ENCODE data around the gene COL18A1.

COL18A1 gene

GRCh38 chr21:45457161-45457831 lies 52.3 kb downstream of the COL18A1 start:
- no peak for DNase-seq

GRCh38 chr21:45457832-45458172 lies 52.8 kb downstream of the COL18A1 start:
- DNase-seq: no peak

GRCh38 chr21:45458281-45459170 lies 53.6 kb downstream of the COL18A1 start:
- no peak for DNase-seq

GRCh38 chr21:45459171-45460010 lies 54.4 kb downstream of the COL18A1 start:
- DNase-seq: no peak

GRCh38 chr21:45460011-45460565 lies 55.1 kb downstream of the COL18A1 start:
- no peak for DNase-seq

GRCh38 chr21:45460611-45461368 lies 55.8 kb downstream of the COL18A1 start:
- DNase-seq: no peak

- no peak for DNase-seq
Observed at GRCh38 chr21:45461369-45461750, 56.4 kb downstream of the COL18A1 start.

GRCh38 chr21:45461806-45462341 lies 56.9 kb downstream of the COL18A1 start:
- DNase-seq: no peak

GRCh38 chr21:45463871-45464270 lies 58.9 kb downstream of the COL18A1 start:
- DNase-seq: no peak

- DNase-seq: no peak
Observed at GRCh38 chr21:45464309-45464708, 59.3 kb downstream of the COL18A1 start.

- DNase-seq: no peak
Observed at GRCh38 chr21:45465105-45465504, 60.1 kb downstream of the COL18A1 start.

- DNase-seq: no peak
Observed at GRCh38 chr21:45465611-45466329, 60.8 kb downstream of the COL18A1 start.

- no peak for DNase-seq
Observed at GRCh38 chr21:45466330-45467220, 61.6 kb downstream of the COL18A1 start.

GRCh38 chr21:45467221-45467779 lies 62.3 kb downstream of the COL18A1 start:
- no peak for DNase-seq

- DNase-seq: no peak
Observed at GRCh38 chr21:45468051-45468970, 63.3 kb downstream of the COL18A1 start.

- DNase-seq: no peak
Observed at GRCh38 chr21:45468971-45469272, 64.0 kb downstream of the COL18A1 start.

- no peak for DNase-seq
Observed at GRCh38 chr21:45469273-45470086, 64.5 kb downstream of the COL18A1 start.

GRCh38 chr21:45470087-45470515 lies 65.1 kb downstream of the COL18A1 start:
- DNase-seq: no peak
